A549 (cell line): ENCODE measurements around the gene NKX2-1.

Source experiments
- SREBF2 ChIP-seq: fragments of 450-650 bp; IDR thresholded peaks from 2 replicates; pipeline ENCODE4 v1.6.1; 2014; ENCODE audit warnings: mild to moderate bottlenecking, moderate library complexity
- TP53 ChIP-seq: fragments of 250-450 bp; sonication (Bioruptor Pico); IDR thresholded peaks from 2 replicates; pipeline ENCODE4 v1.5.0; 2021; ENCODE audit warnings: mild to moderate bottlenecking, moderate library complexity
- TF ChIP-seq, protein P1 (sequence below): fragments of >200 bp; sonication (Bioruptor Twin); formaldehyde crosslinking; IDR thresholded peaks from 3 replicates; pipeline ENCODE4 v1.5.1; 2016
- TF ChIP-seq, protein P2 (sequence below): fragments of 250-450 bp; sonication (Bioruptor Pico); IDR thresholded peaks from 2 replicates; pipeline ENCODE4 v1.5.0; 2021; ENCODE audit warnings: mild to moderate bottlenecking, moderate library complexity, borderline replicate concordance
- TF ChIP-seq, protein P3 (sequence below): fragments of 450-650 bp; IDR thresholded peaks from 2 replicates; pipeline ENCODE4 v1.6.1; 2014; ENCODE audit warnings: antibody characterized with exemption

DNA sequence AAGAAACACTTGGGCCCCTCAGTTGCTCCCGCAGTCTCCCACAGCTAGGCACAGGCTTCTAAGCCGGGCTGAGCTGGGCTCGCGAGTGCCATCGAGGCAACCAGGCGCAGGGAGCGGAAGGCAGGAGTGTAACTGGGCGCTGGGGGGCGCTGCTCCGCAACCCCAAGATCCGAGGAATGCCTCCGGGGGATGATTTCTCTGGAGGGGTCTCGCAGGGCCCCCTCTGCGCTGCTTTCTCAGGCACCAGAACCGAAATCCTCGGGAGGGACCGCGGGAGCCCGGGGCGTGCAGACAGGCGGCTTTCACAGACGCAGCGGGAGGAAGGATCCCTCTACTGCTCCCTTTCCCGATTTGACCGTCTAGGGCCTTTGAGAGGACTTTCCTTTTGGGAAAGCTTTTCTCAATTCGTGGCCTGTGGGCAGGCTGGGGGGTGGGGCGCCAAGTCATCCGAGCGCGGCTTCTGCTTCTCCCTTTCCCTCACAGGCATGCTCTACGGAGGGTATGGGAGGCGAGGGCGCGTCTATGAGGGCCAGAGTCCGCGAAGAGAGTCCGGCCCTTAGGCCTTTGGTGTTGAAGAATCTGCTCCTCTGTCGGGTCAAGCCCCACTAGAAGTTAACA is 4.3 kb upstream of the NKX2-1 start:
- TF ChIP-seq, protein P1, sequence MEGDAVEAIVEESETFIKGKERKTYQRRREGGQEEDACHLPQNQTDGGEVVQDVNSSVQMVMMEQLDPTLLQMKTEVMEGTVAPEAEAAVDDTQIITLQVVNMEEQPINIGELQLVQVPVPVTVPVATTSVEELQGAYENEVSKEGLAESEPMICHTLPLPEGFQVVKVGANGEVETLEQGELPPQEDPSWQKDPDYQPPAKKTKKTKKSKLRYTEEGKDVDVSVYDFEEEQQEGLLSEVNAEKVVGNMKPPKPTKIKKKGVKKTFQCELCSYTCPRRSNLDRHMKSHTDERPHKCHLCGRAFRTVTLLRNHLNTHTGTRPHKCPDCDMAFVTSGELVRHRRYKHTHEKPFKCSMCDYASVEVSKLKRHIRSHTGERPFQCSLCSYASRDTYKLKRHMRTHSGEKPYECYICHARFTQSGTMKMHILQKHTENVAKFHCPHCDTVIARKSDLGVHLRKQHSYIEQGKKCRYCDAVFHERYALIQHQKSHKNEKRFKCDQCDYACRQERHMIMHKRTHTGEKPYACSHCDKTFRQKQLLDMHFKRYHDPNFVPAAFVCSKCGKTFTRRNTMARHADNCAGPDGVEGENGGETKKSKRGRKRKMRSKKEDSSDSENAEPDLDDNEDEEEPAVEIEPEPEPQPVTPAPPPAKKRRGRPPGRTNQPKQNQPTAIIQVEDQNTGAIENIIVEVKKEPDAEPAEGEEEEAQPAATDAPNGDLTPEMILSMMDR = no peak
- TF ChIP-seq, protein P2, sequence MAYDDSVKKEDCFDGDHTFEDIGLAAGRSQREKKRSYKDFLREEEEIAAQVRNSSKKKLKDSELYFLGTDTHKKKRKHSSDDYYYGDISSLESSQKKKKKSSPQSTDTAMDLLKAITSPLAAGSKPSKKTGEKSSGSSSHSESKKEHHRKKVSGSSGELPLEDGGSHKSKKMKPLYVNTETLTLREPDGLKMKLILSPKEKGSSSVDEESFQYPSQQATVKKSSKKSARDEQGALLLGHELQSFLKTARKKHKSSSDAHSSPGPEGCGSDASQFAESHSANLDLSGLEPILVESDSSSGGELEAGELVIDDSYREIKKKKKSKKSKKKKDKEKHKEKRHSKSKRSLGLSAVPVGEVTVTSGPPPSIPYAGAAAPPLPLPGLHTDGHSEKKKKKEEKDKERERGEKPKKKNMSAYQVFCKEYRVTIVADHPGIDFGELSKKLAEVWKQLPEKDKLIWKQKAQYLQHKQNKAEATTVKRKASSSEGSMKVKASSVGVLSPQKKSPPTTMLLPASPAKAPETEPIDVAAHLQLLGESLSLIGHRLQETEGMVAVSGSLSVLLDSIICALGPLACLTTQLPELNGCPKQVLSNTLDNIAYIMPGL = no peak
- TF ChIP-seq TP53 (CRISPR knock-in tag) = no peak
- TF ChIP-seq SREBF2 = no peak
- TF ChIP-seq, protein P3, sequence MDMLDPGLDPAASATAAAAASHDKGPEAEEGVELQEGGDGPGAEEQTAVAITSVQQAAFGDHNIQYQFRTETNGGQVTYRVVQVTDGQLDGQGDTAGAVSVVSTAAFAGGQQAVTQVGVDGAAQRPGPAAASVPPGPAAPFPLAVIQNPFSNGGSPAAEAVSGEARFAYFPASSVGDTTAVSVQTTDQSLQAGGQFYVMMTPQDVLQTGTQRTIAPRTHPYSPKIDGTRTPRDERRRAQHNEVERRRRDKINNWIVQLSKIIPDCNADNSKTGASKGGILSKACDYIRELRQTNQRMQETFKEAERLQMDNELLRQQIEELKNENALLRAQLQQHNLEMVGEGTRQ = no peak
